Stimulated activated CD4-positive, alpha-beta T cell treated with anti-CD3 and anti-CD28 coated beads, TNF-alpha, amount 100 ng/mL, for 4 hours (primary cell): ENCODE measurements around the gene C19orf18.
"Not testable (repeated sequence)": the region's sequence is repeated elsewhere in the genome, so short reads cannot be mapped to it uniquely, and the experiment has no call there.

Experiments
- DNase-seq, 3 experiments: peaks; one replicate each; pipeline ENCODE4 v3.0.0-alpha.2; 2020; ENCODE audit warnings: low read depth in 3 of 3

The C19orf18 gene

GRCh38 chr19:57974434-57974833, at the start of gene C19orf18:
Gene C19orf18, minus strand, starts transcription at chr19:57974534. Its CDS starts 102 bp downstream, at chr19:57974432.
- no peak for DNase-seq

GRCh38 chr19:58022283-58022660, 47.9 kb upstream of the C19orf18 start:
- no peak for DNase-seq

- no peak for DNase-seq
Observed at GRCh38 chr19:58021541-58022282, 47.4 kb upstream of the C19orf18 start.

DNA sequence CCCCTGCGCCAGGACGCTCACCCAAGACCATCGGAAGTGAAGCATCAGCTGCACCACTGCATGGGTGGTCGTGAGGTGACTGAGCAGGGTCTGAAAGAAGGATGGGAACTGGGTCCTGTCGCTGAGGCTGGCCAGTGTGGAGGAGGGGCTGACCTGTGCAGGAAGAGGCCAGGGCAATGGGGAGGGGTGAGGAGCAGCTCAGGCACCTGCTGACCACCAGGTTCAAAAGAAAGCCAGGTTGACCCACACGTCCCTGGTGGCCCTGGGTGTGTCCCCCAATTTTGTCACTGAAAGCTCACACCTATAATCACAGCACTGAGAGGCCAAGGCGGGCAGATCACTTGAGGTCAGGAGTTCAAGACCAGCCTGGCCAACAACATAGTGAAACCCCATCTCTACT, 45.8 kb upstream of the C19orf18 start:
- DNase-seq: no peak

DNA sequence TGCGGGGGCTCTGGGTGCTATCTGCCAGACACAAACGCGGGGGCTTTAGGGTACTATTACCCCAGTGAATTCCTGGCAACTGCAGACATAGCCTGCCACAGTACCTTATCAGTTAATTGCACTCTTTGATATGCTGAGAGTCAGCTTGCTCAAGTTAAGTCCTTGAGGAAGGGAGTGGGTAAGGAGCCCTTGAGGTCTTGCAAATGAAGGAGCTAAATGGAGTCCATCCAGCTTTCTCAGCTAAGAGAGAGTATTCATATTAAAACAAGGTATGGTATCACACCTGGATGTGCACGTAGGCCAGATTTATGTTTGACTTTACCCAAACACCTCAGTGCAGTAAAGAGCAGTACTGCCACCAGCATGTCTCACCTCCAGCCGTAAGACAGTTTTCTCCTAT, 39.8 kb upstream of the C19orf18 start:
- DNase-seq: no peak

- DNase-seq: no peak
Observed at GRCh38 chr19:58010507-58010906, 36.2 kb upstream of the C19orf18 start.

- DNase-seq: peak in 2 of 3 experiments; percentile 9 to 13
Observed at GRCh38 chr19:58009666-58010301, 35.5 kb upstream of the C19orf18 start.

DNA sequence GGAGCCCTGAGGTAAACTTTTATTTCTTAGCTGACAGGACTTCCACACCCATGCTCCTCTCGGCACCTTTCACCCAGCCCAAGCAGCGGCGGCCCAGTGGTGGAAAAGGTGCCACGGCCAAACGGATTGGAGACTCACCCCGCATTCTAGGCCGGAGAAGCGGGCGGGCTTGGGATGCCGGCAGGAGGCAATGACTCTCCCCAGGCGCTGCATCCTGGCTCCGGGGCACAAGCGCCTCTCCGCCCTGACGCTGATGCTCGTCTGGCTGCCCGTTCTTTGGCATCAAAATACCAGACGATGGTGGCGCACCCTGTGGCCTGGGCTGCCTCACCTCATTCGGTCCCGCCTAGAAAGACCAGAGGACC, 34.9 kb upstream of the C19orf18 start:
- no peak for DNase-seq

GRCh38 chr19:58008877-58009276, 34.5 kb upstream of the C19orf18 start:
- DNase-seq: not testable (repeated sequence)

DNA sequence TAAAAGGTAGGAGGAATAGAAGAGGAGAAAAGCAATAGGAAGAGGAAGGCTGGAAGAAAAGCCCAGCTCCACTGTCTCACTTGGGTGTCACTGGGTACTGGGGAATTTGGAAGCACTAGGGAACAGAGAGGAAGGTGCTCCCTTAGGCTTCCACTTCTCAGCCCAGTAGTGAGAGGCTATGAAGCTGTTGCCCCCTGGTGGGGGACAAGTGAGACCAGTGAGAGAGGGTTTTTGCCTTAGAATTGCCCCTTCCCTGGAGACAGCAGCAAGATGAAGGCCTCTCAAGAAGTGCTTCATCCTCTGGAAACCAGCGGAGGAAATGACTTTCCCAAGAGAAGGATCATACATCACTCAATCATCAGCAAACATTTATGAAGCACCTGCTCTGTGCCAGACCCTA, 33.0 kb upstream of the C19orf18 start:
- DNase-seq: no peak

DNA sequence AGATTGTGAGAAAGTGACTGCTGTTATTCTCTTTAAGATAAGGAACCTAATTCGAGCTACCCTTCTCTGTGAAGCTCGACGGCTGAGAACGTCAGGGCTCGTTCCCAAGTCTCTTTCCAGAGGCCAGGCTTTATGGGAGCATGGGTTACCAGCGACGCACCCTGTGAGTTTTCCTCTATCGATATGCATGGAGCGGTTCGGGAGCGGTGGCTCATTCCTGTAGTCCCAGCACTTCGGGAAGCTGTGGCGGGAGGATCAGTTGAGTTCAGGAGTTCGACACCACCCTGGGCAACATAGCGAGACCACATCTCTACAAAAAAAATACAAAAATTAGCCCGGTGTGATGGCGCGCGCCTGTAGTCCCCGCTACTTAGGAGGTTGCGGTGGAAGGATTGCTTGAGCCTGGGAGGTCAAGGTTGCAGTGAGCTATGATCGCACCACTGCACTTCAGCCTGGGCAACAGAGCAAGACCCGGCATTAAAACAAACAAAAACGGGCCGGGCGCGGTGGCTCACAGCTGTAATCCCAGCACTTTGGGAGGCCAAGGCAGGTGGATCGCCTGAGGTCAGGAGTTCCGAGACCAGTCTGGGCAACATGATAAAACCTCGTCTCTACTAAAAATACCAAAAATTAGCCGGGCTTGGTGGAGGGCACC, 29.0 kb upstream of the C19orf18 start:
- DNase-seq: no peak

GRCh38 chr19:58002384-58003173, 28.2 kb upstream of the C19orf18 start, which contains the start of gene ZNF606:
Gene ZNF606, minus strand, starts transcription at chr19:58002820. Its CDS starts 1,501 bp downstream, at chr19:58001319.
- peak; percentile 70 to 77 (median 71) for DNase-seq

- DNase-seq: no peak
Observed at GRCh38 chr19:58001895-58002369, 27.6 kb upstream of the C19orf18 start.

DNA sequence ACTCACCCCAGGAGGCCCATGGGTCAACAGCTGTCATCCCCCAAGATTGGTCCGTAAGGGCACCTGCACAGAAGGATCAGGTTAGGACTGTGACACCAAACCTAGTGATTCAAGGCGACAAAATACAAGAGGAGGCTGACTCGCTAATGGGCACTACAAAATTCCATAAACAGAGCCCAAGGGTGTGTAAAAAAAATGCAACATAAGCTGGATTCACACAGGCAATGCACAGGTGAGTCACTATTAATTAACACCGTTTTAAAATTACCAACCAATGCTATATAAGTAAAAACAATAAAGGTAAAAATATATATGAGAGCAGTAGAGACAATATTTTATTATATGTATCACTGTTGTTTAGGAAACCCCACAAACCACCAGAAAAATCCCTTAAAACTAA, 26.3 kb upstream of the C19orf18 start:
- no peak for DNase-seq

DNA sequence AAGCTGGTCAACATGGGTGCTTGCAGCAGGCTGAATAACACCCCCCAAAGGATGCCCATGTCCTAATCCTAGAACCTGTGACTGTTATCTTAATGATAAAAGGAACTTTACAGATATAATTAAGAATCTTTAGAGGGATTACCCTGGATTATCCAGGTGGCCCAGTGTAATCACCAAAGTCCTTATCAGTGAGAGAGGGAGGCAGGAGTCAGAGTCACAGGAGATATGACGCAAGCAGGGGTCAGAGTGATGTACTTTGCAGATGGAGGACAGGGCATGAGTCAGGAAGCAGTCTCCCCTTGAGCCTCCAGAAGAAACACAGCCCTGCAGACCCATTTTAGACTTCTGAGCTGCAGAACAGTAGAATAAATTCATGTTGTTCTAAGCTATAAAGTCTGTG, 18.5 kb upstream of the C19orf18 start:
- no peak for DNase-seq

DNA sequence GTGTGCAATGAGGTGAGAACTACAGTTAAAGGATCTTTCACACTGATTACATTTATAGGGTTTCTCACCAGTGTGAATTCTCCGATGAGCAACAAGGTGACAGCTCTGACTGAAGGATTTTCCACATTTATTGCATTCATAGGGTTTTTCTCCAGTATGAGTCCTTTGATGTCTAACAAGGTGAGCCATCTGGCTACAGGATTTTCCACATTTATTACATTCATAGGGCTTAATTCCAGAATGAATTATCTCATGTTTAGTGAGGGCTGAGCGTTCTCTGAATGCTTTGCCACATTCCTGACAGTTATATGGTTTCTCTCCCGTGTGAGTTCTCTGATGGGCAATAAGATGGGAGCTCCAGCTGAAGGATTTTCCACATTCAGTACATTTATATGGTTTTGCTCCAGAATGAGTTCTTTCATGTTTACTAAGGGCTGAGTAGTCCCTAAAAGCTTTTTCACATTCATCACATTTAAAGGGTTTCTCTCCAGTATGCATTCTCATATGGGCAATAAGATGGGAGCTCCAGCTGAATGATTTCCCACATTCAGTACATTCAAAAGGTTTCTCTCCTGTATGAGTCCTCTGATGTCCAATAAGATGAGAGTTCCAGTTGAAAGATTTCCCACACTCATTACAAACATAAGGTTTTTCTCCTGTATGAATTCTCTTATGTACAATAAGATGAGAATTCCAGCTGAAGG, 4.4 kb upstream of the C19orf18 start:
- no peak for DNase-seq

GRCh38 chr19:57964761-57965160, 9.6 kb downstream of the C19orf18 start:
- DNase-seq: no peak

GRCh38 chr19:57961785-57962184, 12.5 kb downstream of the C19orf18 start:
- no peak for DNase-seq

DNA sequence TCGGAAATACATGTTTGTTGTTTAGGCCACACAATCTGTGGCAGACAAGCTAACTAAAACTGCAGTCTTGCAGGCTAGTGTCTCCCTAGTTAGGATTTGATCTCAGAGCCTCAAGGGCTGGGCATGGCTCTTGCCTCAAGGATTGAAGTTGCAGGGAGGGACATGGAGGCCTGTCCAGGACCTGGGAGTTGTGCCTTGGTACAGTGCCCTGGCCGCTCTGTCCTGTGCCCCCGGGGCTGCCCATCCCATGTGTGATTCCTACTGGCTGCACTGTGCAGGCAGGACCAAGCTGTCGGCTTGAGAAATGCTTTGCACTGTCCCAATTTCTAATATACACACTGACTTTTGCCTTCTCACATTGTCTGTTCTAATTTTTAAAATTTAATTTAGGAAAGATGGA, 19.3 kb downstream of the C19orf18 start:
- DNase-seq: no peak

- DNase-seq: no peak
Observed at GRCh38 chr19:57949702-57950101, 24.6 kb downstream of the C19orf18 start.

- DNase-seq: no peak
Observed at GRCh38 chr19:57949296-57949695, 25.0 kb downstream of the C19orf18 start.
